GM18909 (cell line): Measurements from ENCODE around the gene POLR1A.

ENCODE experiments used
- ATAC-seq: cut with Tn5 transposase; IDR thresholded peaks from one replicate; pipeline ENCODE4 v1.9.1; 2021; ENCODE audit warnings: mild to moderate bottlenecking; ENCODE audit not compliant: unreplicated experiment, poor library complexity

POLR1A gene

DNA sequence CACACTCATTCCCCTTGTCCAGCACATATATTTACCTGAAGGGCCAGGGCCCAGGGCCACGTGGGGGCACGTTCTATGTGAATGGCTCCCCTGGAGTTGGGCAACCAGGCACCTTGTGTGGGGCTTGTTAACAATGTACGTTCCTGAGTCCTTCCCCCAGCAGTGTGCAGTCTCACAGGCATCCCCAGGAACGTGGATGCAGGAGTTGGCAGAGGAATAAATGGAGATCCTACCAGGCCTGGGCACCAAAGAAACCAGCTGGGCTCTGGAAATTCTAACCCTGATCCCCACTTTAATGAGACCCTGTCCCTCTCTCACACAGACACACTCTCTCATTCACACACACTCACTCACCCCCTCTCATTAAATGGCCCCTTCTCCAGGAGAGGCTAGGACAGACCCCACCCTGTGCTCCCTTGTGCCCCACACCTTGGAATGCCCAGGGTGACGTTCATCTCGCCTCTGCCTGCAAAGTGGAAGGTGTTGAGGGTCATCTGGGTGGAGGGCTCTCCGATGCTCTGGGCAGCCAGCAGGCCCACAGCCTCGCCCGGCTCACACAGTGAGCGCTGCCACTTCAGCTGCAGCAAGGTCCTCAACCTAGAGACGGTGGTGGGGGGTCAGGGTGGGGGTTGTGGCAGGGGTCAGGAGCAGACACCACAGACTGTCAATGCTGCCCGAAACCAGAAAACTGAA lies 65.6 kb downstream of the POLR1A start:
- no peak for ATAC-seq

- no peak for ATAC-seq
Measured at GRCh38 chr2:86039178-86039962, 66.3 kb downstream of the POLR1A start.

DNA sequence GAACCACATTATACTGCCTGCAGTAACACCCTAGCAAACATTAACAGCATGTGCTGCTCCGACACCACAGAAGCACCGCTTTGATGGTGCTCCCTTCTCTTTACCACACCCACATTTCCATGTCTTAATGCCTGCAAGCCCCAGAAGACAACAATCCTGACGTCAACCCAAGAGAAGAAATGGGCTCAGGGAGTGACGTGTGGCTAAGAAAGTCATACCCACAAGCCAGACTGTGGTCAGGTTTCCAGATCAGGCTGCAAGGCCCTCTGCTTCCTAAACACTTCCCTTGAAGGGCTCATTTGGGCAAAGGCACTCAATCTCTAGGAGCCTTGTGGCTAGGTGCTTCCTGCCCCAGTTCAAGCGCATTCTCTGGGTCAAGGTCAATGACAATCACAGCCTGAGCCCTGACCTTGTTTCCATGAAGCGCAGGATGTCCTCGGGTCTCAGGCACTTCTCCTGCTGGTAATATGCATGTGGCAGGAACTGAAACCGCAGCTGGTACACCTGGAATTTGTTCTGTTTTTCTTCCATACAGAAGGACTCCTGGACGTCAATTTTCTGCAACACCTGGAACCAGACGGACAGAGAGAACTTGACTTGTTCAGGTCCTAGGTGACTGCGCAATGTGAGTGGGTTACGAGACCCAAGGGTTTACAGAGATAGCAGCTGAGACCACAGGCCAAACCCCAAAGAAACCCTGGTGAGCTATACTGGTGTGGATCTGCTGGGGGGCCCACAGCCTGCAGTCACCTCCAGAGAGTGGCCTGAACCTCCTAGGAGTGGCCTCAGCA lies 67.2 kb downstream of the POLR1A start:
- ATAC-seq: peak; percentile 41

DNA sequence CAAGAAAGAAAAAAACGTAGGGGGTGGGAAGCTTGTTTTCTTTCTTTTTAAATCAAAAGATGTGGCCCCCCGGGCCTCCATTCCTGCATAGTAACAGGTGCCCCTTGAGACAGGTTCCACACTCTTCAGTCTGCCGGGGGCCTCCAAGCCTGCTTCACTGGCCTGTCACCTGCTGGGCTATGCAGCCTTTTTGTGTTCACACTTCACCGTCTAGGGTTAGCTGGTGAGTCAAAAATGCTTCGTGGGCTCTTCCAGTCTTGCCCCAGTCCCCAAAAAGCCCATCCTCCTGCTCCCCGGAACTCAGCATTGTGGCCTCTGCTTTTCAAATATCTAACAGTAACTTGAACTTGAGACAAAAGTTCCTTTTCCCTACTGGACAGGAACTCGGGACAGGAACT lies 67.9 kb downstream of the POLR1A start:
- ATAC-seq: no peak

DNA sequence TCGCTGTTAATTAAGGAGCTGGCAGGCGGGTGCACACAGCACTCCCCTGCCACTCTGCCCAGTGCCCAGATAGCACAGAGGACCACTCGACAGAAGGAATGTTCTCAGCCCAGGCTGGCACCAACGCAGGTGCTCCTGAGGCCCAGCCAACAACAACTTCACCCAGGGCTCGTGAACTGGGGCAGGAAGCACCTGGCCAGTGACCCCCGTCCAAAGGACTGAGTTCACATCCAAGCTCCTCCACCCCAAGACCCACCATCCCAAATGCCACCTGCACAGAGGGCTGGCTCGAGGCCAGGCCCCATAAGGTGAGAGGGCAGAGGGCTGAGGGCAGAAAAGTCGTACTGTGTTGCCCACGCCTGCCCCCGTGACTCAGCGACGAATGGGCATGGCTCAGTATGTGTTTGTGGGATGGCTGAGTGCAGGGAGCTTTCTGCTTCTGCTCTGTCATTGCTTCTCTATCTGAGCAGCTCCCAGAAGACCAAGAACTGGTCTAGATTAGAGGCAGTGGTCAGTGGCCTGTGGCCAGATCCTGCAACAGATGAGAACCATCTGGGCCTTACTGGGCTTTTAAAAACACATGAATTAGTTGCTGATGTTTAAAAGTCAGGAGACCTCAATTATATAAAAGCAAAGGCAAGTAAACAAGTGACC lies 68.4 kb downstream of the POLR1A start:
- no peak for ATAC-seq

GRCh38 chr2:86036669-86037138 lies 69.0 kb downstream of the POLR1A start:
- ATAC-seq: no peak

DNA sequence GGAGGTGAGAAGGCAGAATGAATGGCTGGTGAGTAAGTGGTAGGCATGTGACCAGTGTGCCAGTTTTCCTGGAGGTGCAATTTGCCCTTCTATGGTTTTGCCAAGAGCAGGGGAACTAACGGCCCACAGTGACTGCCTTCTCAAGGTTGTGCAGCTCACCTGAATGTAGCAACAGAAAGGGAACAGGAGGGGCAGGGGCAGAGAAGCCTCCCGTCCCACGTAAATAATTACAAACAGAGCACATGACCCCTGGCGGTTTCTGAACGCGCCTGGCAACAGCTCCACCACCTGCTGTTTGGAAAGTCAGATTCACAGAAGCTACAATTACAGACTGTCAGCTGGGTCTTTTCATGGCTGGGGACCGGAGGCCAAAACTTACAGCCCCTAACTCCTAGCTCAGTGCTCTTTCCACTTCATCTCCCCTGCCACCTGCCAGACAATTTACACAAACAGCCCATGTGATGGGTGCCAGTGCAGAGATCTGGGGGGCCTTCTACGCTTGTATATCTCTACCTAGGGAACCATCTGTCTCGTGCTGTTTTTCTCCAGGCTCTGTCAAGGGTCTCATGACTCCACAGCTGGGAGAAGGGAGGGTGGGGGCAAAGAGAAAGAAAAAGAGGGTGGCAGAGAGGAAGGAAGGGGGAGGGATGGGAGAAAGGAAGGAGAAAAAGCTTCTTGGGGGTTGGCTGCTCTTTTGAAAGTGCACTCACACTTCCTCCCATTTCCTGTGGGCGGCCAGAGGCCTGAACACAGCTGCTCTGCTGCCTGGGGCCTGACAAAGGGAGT lies 69.6 kb downstream of the POLR1A start:
- ATAC-seq: peak; percentile 67

GRCh38 chr2:86035376-86035882 lies 70.3 kb downstream of the POLR1A start:
- ATAC-seq: no peak

DNA sequence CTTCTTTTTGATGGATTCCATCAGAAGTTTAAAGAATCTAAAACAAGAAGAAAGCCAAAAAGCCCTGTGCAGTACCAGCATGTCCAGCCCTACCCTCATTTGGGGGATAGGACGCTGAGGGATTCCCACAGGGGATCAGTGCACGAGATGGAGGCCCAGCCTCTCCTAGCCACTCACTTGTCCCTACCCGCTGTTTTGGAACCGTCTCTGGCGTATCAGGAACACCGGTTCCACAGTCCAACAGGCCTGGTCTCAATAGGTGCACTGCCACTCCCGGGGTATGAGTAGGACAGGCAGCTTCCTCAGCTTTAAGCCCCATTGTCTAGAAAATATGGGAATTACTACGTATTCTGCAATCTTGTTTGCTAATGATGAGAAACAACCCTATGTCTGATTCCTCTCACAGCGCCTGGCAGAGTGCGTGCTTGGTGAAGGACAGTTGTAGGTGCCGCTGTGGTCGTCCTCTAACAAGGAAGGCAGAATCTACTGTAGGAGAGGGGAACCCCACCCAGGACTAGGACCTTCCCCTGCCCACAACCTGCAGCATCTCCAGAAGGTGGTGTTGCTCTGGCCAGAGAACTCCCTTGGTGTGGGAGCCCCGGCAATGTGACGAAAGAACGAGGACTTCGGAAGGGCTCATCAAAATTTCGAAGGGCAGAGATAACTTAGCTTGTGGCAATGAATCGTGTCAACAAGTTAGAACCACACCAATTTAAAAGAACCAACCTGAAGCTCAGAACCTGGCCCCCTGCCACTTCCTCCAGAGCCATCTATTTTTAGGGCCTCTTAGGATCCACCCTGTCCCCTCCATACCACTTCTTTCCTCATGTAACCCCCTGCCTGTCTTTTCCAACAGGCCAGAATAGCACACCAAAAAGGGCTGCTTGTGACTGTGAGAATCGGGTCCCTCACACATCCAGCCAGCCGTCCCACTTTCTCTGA lies 71.7 kb downstream of the POLR1A start:
- ATAC-seq: no peak

DNA sequence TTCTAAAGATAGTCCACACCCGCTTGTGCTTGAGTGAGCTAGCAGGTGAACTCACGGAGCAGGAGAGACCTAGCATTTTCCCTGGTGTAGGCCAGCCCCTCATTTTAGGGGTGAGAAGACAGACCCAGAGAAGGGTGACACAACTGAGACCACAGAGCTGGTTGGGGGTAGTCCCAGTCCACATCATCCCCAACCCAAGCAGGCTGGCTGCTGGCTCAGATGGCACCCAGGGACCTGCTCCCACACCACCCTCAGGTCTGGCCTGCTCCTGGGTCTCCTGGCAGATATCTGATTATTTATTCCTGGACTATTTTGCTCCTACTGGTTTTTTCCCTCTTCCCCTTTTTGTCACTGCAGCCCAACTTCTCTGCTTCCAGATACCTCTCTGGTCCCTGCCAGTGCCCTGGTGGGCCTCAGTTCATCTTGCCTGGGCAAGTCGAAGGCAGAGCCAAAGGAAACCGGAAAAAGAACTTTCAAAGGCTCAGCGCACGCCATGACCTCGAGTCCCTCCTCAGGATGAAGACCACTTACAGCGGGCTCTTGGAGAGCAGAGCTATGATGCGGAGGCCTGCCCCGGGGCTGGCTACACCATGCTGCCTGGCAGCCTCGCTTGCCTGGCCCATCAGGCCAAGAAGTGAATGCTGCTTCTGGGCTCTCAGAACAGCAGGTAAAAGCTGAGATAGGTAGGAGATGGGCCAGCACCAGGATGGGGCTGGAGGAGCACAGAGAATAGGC lies 72.7 kb downstream of the POLR1A start:
- ATAC-seq: no peak

DNA sequence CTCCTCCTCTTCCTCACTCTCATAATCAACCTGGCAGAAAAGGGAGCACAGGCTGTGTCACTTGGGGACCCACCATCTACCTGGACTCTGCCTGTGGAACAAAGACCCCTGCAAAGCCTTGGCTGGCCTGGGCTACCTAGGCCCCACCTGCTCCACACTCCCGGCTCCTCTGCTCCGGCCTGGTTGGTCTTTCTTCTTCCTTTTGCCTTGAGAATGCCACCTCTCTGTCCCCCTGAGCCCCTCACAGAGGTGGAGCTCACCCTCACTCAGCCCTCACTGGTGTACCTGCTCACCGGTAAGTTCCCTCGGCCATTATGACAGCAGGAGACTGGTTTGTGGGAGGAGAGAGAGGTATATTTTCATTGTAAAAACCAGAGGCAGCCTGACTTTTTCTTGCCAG lies 74.1 kb downstream of the POLR1A start:
- ATAC-seq: no peak

- no peak for ATAC-seq
Measured at GRCh38 chr2:86031151-86031550, 74.5 kb downstream of the POLR1A start.

- ATAC-seq: no peak
Measured at GRCh38 chr2:86029873-86030272, 75.8 kb downstream of the POLR1A start.

- no peak for ATAC-seq
Measured at GRCh38 chr2:86028766-86029381, 76.8 kb downstream of the POLR1A start.

- no peak for ATAC-seq
Measured at GRCh38 chr2:86027922-86028765, 77.5 kb downstream of the POLR1A start.

- ATAC-seq: no peak
Measured at GRCh38 chr2:86027196-86027921, 78.3 kb downstream of the POLR1A start.
